HL-60 (cell line): ENCODE results near the gene C17orf113.

Experiments
- DNase-seq, 2 experiments: peaks; one replicate each; pipeline ENCODE4 v3.0.0-alpha.2; 2010 to 2020; ENCODE audit warnings: low read depth in 1 of 2, low spot score in 1 of 2
- H3K27ac ChIP-seq: fragments of 250-450 bp; sonication (Bioruptor Pico); replicated peaks from 2 replicates; pipeline ENCODE4 v1.5.1; 2020; ENCODE audit warnings: mild to moderate bottlenecking, moderate library complexity
- H3K27me3 ChIP-seq: fragments of 250-450 bp; sonication (Bioruptor Pico); 2 replicates; pipeline ENCODE4 v1.5.1; 2021; ENCODE audit warnings: mild to moderate bottlenecking, moderate library complexity; ENCODE audit not compliant: insufficient read depth, poor library complexity, severe bottlenecking
- H3K4me3 ChIP-seq: replicated peaks from 2 replicates; pipeline ENCODE4 v1.5.1; 2011; ENCODE audit warnings: mild to moderate bottlenecking, control low read depth, low read length; ENCODE audit not compliant: insufficient read depth
- CTCF ChIP-seq: IDR thresholded peaks from one replicate; pipeline ENCODE4 v1.5.1; 2011; ENCODE audit warnings: low read length, control low read depth, inconsistent platforms; ENCODE audit not compliant: insufficient read depth
- GABPA ChIP-seq: IDR thresholded peaks from 2 replicates; pipeline ENCODE4 v1.6.1; 2012; ENCODE audit warnings: low read depth
- POLR2AphosphoS5 ChIP-seq: IDR thresholded peaks from 2 replicates; pipeline ENCODE4 v1.6.1; 2012; ENCODE audit warnings: low read depth
- SPI1 ChIP-seq: IDR thresholded peaks from 2 replicates; pipeline ENCODE4 v1.6.1; 2012; ENCODE audit warnings: low read depth, mild to moderate bottlenecking, borderline replicate concordance
- TF ChIP-seq, protein P1 (sequence below): IDR thresholded peaks from 2 replicates; pipeline ENCODE4 v1.6.1; 2012; ENCODE audit warnings: low read depth; ENCODE audit not compliant: insufficient replicate concordance

Gene C17orf113

DNA sequence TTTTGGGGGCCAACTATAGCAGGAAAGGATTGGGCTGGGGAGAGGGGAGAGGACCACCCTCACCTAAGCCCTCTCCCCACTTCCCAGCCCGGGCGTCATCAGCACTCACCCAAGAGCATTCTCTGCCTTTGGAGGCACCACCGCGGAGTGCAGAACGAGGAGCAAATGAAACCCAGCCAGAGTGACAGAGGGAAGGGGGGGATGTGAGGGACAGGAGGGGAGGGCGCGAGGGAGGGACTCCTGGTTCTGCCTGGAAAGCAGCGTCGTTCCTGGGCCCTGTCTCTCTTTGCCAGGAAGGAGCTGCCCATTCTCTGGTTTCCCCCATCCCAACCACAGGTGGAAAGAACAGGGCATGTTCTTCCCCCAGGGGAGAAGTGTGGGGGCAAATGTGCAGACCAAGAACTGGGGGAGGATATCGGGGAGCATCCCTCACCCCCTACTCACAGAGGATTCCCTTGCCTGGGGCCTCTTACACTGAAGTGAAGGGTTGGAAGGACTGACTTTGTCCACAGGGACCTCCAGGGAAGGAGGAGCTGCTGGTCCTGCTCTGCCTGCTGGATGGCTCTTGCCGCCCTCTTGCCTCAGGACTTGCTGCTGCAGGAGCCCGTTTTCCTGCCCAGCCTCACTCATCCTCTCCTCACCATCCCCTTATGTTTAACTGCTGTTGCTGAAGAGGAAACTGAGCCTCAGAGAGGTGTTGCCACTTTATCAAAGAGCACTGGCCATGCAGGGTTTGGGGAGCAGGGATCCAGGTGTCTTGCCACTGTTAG is 3.5 kb upstream of the C17orf113 start:
- Histone ChIP-seq H3K27me3 (peaks cover 12% of the 10 kb centered on the region), H3K4me3 (no peak overlapping the region), H3K27ac (no peak overlapping the region)
- DNase-seq: no peak
- TF ChIP-seq GABPA (no peak), POLR2AphosphoS5 (no peak), CTCF (no peak)
- TF ChIP-seq, protein P1, sequence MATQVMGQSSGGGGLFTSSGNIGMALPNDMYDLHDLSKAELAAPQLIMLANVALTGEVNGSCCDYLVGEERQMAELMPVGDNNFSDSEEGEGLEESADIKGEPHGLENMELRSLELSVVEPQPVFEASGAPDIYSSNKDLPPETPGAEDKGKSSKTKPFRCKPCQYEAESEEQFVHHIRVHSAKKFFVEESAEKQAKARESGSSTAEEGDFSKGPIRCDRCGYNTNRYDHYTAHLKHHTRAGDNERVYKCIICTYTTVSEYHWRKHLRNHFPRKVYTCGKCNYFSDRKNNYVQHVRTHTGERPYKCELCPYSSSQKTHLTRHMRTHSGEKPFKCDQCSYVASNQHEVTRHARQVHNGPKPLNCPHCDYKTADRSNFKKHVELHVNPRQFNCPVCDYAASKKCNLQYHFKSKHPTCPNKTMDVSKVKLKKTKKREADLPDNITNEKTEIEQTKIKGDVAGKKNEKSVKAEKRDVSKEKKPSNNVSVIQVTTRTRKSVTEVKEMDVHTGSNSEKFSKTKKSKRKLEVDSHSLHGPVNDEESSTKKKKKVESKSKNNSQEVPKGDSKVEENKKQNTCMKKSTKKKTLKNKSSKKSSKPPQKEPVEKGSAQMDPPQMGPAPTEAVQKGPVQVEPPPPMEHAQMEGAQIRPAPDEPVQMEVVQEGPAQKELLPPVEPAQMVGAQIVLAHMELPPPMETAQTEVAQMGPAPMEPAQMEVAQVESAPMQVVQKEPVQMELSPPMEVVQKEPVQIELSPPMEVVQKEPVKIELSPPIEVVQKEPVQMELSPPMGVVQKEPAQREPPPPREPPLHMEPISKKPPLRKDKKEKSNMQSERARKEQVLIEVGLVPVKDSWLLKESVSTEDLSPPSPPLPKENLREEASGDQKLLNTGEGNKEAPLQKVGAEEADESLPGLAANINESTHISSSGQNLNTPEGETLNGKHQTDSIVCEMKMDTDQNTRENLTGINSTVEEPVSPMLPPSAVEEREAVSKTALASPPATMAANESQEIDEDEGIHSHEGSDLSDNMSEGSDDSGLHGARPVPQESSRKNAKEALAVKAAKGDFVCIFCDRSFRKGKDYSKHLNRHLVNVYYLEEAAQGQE: no peak

DNA sequence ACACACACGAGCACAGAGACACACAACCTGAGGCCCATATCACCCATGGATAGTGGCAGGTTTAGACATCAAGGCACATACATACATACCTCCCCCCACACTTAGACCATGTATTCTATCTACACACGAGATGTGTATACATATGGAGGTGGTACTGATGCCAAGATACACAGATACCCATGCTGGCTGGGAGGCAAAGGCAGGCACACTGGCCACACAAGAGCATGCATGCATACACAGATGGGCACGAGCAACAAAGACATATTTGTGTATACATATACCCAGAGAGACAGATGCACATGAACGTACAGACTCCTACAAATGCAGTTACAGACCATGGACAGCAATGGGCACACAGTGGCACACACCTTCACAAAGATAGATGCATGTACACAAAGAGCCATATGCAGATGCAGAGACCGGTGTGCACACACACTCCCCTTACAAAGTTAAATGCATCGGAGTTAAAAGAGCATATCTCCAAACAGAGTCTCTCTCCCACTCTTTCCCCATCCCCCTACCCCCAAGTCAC is 2.0 kb upstream of the C17orf113 start:
- TF ChIP-seq, protein P1: peak; percentile 74
- TF ChIP-seq GABPA (no peak), CTCF (no peak), SPI1 (no peak)

DNA sequence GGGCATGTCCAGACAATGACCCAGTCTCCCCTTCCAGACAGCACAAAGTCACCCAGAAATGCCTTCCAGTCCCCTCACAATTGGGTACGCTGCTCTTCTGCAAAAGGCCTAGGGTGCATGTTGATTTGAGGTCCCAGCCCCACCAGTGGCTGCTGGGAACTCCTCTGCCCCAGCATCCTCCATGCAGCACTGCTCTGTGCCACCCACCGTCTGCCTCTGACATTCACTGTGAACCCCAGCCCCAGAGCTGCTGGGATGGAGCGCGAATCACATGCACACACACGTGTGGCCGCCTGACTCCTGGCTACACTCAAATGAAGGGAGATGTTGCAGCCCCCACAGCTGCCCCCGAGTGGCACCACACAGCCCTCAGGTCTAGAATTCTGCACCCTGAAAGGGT is 1.2 kb upstream of the C17orf113 start:
- no peak for TF ChIP-seq POLR2AphosphoS5
- DNase-seq: no peak
- H3K4me3 ChIP-seq: no peak overlapping the region
- no peak overlapping the region for H3K27ac ChIP-seq
- H3K27me3 ChIP-seq: peaks cover 12% of the 10 kb centered on the region

More for the DNA sequence above, 2.0 kb upstream of the C17orf113 start:
- Histone ChIP-seq H3K27ac (no peak overlapping the region), H3K4me3 (no peak overlapping the region), H3K27me3 (peaks cover 12% of the 10 kb centered on the region)
- DNase-seq: no peak

DNA sequence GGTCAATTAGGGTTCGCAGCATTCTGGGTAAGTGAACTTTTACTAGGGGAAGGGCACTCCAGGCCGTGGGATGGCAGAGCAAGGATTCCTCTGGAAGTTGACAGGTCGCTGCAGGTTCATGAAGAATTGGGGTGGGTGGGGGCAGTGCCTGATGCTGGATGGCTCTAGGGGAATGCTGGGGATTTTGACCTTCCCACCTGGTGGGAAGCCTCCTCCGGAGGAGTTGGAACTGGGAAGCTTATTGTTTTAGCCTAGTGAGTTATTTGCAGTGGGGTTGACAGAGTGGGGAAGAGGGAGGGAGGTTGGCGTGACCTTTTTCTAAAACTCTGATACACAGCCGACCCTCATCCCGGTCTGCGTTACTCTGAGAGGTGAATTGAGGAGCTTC is 606 bp upstream of the C17orf113 start:
- TF ChIP-seq, protein P1: no peak
- no peak for TF ChIP-seq POLR2AphosphoS5
- DNase-seq: no peak
- Histone ChIP-seq H3K4me3 (peak overlapping the region; percentile 55), H3K27me3 (peaks cover 12% of the 10 kb centered on the region), H3K27ac (no peak overlapping the region)
